ENCODE data around the gene CSRP3.

The CSRP3 gene

GRCh38 chr11:19194620-19195308, 7.0 kb downstream of the CSRP3 start:
- TF ChIP-seq CTCF (IDR thresholded peaks at IDR 0.05), result no peak
- no peak overlapping the region for H3K4me3 ChIP-seq (ENCODE audit: low read depth, low read length)
- H3K27me3 ChIP-seq (ENCODE audit: control insufficient read depth, insufficient read depth, low read length), result no peaks in the 10 kb centered on the region
- H3K4me1 ChIP-seq, result no peaks in the 10 kb centered on the region
- H2AFZ ChIP-seq, result no peak overlapping the region
- no peaks in the 10 kb centered on the region for H3K9me3 ChIP-seq (ENCODE audit: control insufficient read depth, low read length)
- H3K9ac ChIP-seq, result no peak overlapping the region
- no peak overlapping the region for H3K27ac ChIP-seq
- no peaks in the 10 kb centered on the region for H3K36me3 ChIP-seq (ENCODE audit: control insufficient read depth, insufficient read depth, low read length)
- H3K79me2 ChIP-seq, result no peaks in the 10 kb centered on the region
- H3K4me2 ChIP-seq (ENCODE audit: low read length), result no peak overlapping the region

GRCh38 chr11:19193916-19194315, 7.9 kb downstream of the CSRP3 start:
- no peaks in the 10 kb centered on the region for H3K36me3 ChIP-seq (ENCODE audit: control insufficient read depth, insufficient read depth, low read length)
- H3K4me3 ChIP-seq (ENCODE audit: low read depth, low read length), result no peak overlapping the region
- no peak overlapping the region for H3K4me2 ChIP-seq (ENCODE audit: low read length)
- no peaks in the 10 kb centered on the region for H3K9me3 ChIP-seq (ENCODE audit: control insufficient read depth, low read length)
- H3K9ac ChIP-seq, result no peak overlapping the region
- H3K27me3 ChIP-seq (ENCODE audit: control insufficient read depth, insufficient read depth, low read length), result no peaks in the 10 kb centered on the region
- no peak overlapping the region for H2AFZ ChIP-seq
- no peaks in the 10 kb centered on the region for H3K79me2 ChIP-seq
- H3K27ac ChIP-seq, result no peak overlapping the region
- TF ChIP-seq CTCF (IDR thresholded peaks at IDR 0.05), result no peak
- no peaks in the 10 kb centered on the region for H3K4me1 ChIP-seq

GRCh38 chr11:19191530-19192169, 10.1 kb downstream of the CSRP3 start:
- no peaks in the 10 kb centered on the region for H3K27me3 ChIP-seq (ENCODE audit: control insufficient read depth, insufficient read depth, low read length)
- no peak overlapping the region for H3K27ac ChIP-seq
- no peak overlapping the region for H3K9ac ChIP-seq
- no peaks in the 10 kb centered on the region for H3K79me2 ChIP-seq
- TF ChIP-seq CTCF (IDR thresholded peaks at IDR 0.05), result no peak
- no peak overlapping the region for H3K4me2 ChIP-seq (ENCODE audit: low read length)
- no peak overlapping the region for H3K4me3 ChIP-seq (ENCODE audit: low read depth, low read length)
- no peaks in the 10 kb centered on the region for H3K36me3 ChIP-seq (ENCODE audit: control insufficient read depth, insufficient read depth, low read length)
- H3K4me1 ChIP-seq, result no peaks in the 10 kb centered on the region
- no peaks in the 10 kb centered on the region for H3K9me3 ChIP-seq (ENCODE audit: control insufficient read depth, low read length)
- H2AFZ ChIP-seq, result no peak overlapping the region

DNA sequence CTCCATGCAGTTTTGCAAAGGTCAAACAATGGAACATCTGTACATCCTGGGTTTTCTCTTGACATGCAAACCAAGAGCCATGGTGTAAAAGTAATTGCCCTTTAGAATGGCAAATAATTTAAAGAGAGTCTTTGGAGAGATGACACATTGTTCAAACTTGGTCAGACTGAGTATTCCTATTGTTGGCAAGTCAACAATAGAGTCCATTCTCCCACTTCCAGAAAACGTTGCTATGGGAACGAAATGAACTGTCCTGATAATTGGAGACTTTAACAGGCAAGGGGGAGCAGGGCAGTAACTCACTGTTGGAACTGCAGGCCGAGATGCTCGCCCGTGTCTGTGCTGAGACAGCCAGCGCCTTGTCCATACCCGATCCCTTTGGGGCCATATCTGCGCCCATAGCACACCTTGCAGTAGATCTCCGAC, 13.9 kb downstream of the CSRP3 start:
- H3K9me3 ChIP-seq (ENCODE audit: control insufficient read depth, low read length), result no peaks in the 10 kb centered on the region
- no peak overlapping the region for H3K4me3 ChIP-seq (ENCODE audit: low read depth, low read length)
- H3K27me3 ChIP-seq (ENCODE audit: control insufficient read depth, insufficient read depth, low read length), result no peaks in the 10 kb centered on the region
- H3K79me2 ChIP-seq, result no peaks in the 10 kb centered on the region
- H2AFZ ChIP-seq, result no peak overlapping the region
- no peak overlapping the region for H3K4me2 ChIP-seq (ENCODE audit: low read length)
- H3K9ac ChIP-seq, result no peak overlapping the region
- no peaks in the 10 kb centered on the region for H3K4me1 ChIP-seq
- H3K36me3 ChIP-seq (ENCODE audit: control insufficient read depth, insufficient read depth, low read length), result no peaks in the 10 kb centered on the region
- no peak for TF ChIP-seq CTCF (IDR thresholded peaks at IDR 0.05)
- H3K27ac ChIP-seq, result no peak overlapping the region
